Esophagus muscularis mucosa (tissue), 4 donors: ENCODE measurements around the gene FAM32A. TPM values are rescaled to one million over a fixed set of nuclear protein-coding genes. Genes with fewer than 3 reads are reported as not detected.

ENCODE experiments used
- DNase-seq: peaks from one replicate; pipeline ENCODE4 v3.0.0-alpha.2; 2017; ENCODE audit errors: extremely low spot score
- H3K27ac ChIP-seq, 4 donors: fragments of 200-600 bp; sonication (generic); replicated peaks in 1 of 4; 1 replicate in 3 of 4; 2 replicates in 1 of 4; pipeline ENCODE4 v1.5.1; 2016 to 2019; ENCODE audit warnings: mild to moderate bottlenecking in 1 of 4
- H3K27me3 ChIP-seq, 4 donors: fragments of 200-600 bp; sonication (generic); one replicate each; pipeline versions ENCODE4 v1.5.1 to v1.6.0; 2016 to 2019
- H3K36me3 ChIP-seq, 4 donors: fragments of 200-600 bp; sonication (generic); one replicate each; pipeline ENCODE4 v1.5.1; 2016 to 2019
- H3K4me1 ChIP-seq, 4 donors: fragments of 200-600 bp; sonication (generic); one replicate each; pipeline ENCODE4 v1.5.1; 2016 to 2019
- H3K4me3 ChIP-seq, 4 donors: fragments of 200-600 bp; sonication (generic); 1 replicate in 2 of 4; 2 replicates in 2 of 4; pipeline ENCODE4 v1.5.1; 2016 to 2019; ENCODE audit warnings: mild to moderate bottlenecking in 4 of 4, moderate library complexity in 1 of 4
- H3K9me3 ChIP-seq, 4 donors: fragments of 200-600 bp; sonication (generic); 1 replicate in 3 of 4; 2 replicates in 1 of 4; pipeline ENCODE4 v1.5.1; 2016 to 2019
- CTCF ChIP-seq, 3 experiments: fragments of 200-600 bp in 2 of 3; fragments of 450-650 bp in 1 of 3; sonication (generic) in 2 of 3; IDR thresholded peaks; one replicate each; pipeline ENCODE4 v1.5.1; 2017 to 2019; ENCODE audit warnings: antibody characterized with exemption in 3 of 3, mild to moderate bottlenecking in 2 of 3, moderate library complexity in 1 of 3
- EP300 ChIP-seq: sonication (generic); formaldehyde crosslinking; IDR thresholded peaks from one replicate; pipeline ENCODE4 v1.6.1; 2017; ENCODE audit warnings: antibody characterized with exemption
- POLR2A ChIP-seq: fragments of 450-650 bp; IDR thresholded peaks from one replicate; pipeline ENCODE4 v1.6.1; 2017; ENCODE audit warnings: antibody characterized with exemption, moderate library complexity, mild to moderate bottlenecking, low read depth
- POLR2AphosphoS5 ChIP-seq, 2 donors: sonication (generic); formaldehyde crosslinking; IDR thresholded peaks; one replicate each; pipeline ENCODE4 v1.6.1; 2017; ENCODE audit warnings: antibody characterized with exemption in 2 of 2
- WGBS: methylation state at CpG from one replicate; pipeline ENCODE4 v1.1.5; 2018; 5-methylcytosine and 5-hydroxymethylcytosine counted together
- intact Hi-C: fragments of 100-400 bp; cut with DNase I; formaldehyde crosslinking; loops from one replicate; pipeline ENCODE4 v1.15.1; 2023
- total RNA-seq, 4 donors: library from RNA; depleted of rRNA; stranded (reverse); fragments of >200 nt; gene quantifications; one replicate each; pipeline versions ENCODE4 v1.1.0 to v1.2.1, GENCODE V29; 2016

FAM32A gene
- total RNA-seq, 4 donors from 2014 or later: 83.5 to 104 (median 103) TPM

GRCh38 chr19:16160943-16161560 is 24.2 kb upstream of the FAM32A start:
- Histone ChIP-seq H3K4me1 (no peaks in the 10 kb centered on the region), H3K27ac (no peak overlapping the region), H3K36me3 (no peaks in the 10 kb centered on the region), H3K4me3 (no peak overlapping the region), H3K9me3 (no peaks in the 10 kb centered on the region), H3K27me3 (no peaks in the 10 kb centered on the region)
- 70% methylated on average over 14 of the region's 14 CpGs for WGBS
- no peak for DNase-seq
- intact Hi-C loops: no loop called here
- TF ChIP-seq CTCF (IDR thresholded peaks at IDR 0.05) (no peak), EP300 (no peak), POLR2AphosphoS5 (IDR thresholded peaks at IDR 0.05) (no peak), POLR2A (no peak)

- WGBS: 67% methylated on average over 3 of the region's 3 CpGs
- DNase-seq: no peak
- Histone ChIP-seq H3K36me3 (no peaks in the 10 kb centered on the region), H3K27me3 (no peaks in the 10 kb centered on the region), H3K4me3 (no peak overlapping the region), H3K9me3 (no peaks in the 10 kb centered on the region), H3K4me1 (no peaks in the 10 kb centered on the region), H3K27ac (no peak overlapping the region)
- intact Hi-C loops: no loop called here
- TF ChIP-seq EP300 (no peak), POLR2AphosphoS5 (IDR thresholded peaks at IDR 0.05) (no peak), CTCF (IDR thresholded peaks at IDR 0.05) (no peak), POLR2A (no peak)
These were observed 23.4 kb upstream of the FAM32A start for GRCh38 chr19:16161840-16162239.

- H3K4me1 ChIP-seq: no peaks in the 10 kb centered on the region
- no peak for TF ChIP-seq CTCF (IDR thresholded peaks at IDR 0.05)
- TF ChIP-seq POLR2AphosphoS5 (IDR thresholded peaks at IDR 0.05): no peak
- TF ChIP-seq EP300: no peak
- TF ChIP-seq POLR2A: no peak
- no peak overlapping the region for H3K4me3 ChIP-seq
- no peak for DNase-seq
- WGBS: 87% methylated on average over 13 of the region's 13 CpGs
- intact Hi-C loops: no loop called here
- no peaks in the 10 kb centered on the region for H3K36me3 ChIP-seq
- H3K27ac ChIP-seq: no peak overlapping the region
- no peaks in the 10 kb centered on the region for H3K27me3 ChIP-seq
- H3K9me3 ChIP-seq: no peaks in the 10 kb centered on the region
These were observed 20.9 kb upstream of the FAM32A start for GRCh38 chr19:16164222-16164890.

- Histone ChIP-seq H3K9me3 (no peaks in the 10 kb centered on the region), H3K27me3 (peaks cover 0 to 5% (median 0%) of the 10 kb centered on the region in 4 donors), H3K4me1 (no peaks in the 10 kb centered on the region), H3K36me3 (no peaks in the 10 kb centered on the region), H3K4me3 (no peak overlapping the region), H3K27ac (no peak overlapping the region)
- WGBS: 82% methylated on average over 1 of the region's 1 CpG
- TF ChIP-seq CTCF (IDR thresholded peaks at IDR 0.05): no peak
- no peak for TF ChIP-seq POLR2AphosphoS5 (IDR thresholded peaks at IDR 0.05)
- TF ChIP-seq EP300: no peak
- no peak for TF ChIP-seq POLR2A
- intact Hi-C loops: no loop called here
- no peak for DNase-seq
These were observed 18.8 kb upstream of the FAM32A start for GRCh38 chr19:16166417-16166816.
